HG02943 (cell line): ENCODE data around the gene KISS1R.
A peak's percentile ranks its signal among the peaks of the same experiment; 100 is the strongest.

Source experiments
- ATAC-seq: cut with Tn5 transposase; IDR thresholded peaks from one replicate; pipeline ENCODE4 v1.9.1; 2021; ENCODE audit warnings: mild to moderate bottlenecking, low read depth, moderate library complexity; ENCODE audit not compliant: unreplicated experiment

The KISS1R gene

GRCh38 chr19:919199-920050, 2.3 kb downstream of the KISS1R start:
- ATAC-seq, result no peak

- ATAC-seq, result no peak
These were observed 3.1 kb downstream of the KISS1R start for GRCh38 chr19:920051-920864.

GRCh38 chr19:924553-925086, 7.5 kb downstream of the KISS1R start:
- ATAC-seq, result no peak

DNA sequence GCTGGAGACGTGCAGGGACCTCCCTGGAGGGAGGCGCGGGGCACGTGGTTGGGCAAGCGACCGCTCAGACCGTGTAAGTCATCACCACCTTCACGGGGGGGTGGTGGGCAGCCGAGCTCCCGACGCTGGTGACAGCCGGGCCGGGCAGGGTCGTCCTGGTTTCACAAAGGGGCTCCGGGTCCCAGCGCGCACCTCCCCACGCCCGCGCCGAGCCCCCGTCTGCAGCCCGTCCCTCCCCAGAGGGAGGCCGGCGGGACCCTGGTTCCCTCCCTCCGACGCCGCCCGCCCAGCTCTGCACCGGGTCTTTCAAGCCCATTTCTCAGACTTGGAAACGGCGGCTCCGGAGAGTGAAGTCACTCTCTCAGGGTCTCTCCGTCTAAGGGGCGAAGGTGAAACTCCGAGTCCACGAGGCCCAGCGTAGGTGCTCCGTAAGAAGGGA, 8.0 kb downstream of the KISS1R start:
- peak; percentile 38 for ATAC-seq

DNA sequence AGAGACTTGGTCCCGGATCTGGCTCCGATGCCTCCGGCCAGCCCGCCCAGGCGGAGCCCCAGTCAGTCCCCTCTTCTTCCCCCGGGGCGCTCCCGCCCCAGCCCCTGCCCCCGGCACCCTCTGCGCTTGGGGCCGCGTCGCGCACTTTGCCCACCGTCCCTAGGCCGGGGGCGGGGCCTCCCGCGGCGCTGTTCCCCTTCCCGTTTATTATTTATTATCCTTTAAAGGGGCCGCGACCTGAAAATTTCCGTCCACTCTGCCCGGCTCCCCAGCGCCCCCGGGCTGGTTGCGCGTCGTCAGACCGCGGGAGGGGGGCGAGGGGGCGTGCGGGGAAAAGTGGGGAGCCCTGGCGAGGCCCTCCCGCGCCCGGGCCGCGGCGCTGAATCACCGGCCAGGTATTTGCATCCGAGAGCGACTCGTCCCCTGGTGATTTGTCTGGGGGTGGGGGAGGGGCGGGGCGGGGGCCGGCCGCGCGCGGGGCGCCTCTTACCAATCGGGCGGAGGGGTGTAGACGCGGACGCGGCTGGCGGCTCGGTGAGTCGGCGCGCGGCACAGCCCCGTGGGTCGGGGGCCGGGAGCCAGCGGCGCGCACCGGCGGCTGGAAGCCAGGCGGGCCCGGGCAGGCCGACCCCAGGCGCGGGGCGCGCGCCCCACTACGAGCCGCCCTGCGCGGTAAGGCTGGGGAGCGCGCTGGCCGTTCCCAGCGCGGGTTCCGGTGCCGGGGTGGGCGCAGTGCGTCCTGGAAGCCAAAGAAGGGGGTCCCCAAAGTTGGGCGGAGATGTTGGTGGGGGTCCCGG, 8.6 kb downstream of the KISS1R start, which contains the start of gene ARID3A:
Gene ARID3A, plus strand, starts transcription at position 510 of the 797 bp plus-strand sequence. CDS start 3,494 bp downstream, outside the sequence.
- ATAC-seq, result peak; percentile 54

DNA sequence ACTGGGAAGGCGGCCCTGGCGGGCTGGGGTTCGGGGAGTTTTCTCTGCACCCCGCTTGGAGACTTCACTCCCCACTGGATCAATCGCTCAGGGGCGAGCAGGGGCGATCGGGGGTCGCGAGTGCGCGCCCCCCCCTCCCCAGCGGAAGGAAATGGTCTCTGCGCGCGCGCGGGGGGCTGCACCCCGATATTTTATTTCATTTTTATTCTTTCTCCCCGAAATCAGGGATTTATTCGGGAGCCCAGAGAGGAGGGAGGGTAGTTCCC, 9.1 kb downstream of the KISS1R start:
- no peak for ATAC-seq

GRCh38 chr19:926589-927350, 9.6 kb downstream of the KISS1R start:
- no peak for ATAC-seq

DNA sequence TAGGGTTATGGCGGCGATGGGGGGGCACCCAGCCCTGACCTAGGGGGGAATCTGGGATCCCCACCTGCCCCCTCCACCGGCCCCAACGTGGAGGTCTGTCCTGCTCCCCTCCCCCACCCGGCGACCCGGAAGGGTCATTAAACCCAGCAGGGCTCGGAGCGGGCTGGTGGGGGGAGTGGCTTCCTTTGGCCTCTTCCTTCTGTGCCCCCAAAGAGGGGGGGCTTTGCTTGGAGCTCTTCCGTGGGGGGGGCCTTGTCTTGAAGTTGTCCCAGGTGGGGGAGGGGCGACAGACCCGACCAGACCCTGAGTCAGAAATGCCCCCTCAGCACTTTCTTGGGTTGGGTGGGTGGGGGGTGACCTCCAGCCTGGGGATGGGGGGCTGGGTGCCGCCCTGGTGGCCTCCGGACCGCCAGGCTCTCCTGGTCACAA, 10.2 kb downstream of the KISS1R start:
- no peak for ATAC-seq

DNA sequence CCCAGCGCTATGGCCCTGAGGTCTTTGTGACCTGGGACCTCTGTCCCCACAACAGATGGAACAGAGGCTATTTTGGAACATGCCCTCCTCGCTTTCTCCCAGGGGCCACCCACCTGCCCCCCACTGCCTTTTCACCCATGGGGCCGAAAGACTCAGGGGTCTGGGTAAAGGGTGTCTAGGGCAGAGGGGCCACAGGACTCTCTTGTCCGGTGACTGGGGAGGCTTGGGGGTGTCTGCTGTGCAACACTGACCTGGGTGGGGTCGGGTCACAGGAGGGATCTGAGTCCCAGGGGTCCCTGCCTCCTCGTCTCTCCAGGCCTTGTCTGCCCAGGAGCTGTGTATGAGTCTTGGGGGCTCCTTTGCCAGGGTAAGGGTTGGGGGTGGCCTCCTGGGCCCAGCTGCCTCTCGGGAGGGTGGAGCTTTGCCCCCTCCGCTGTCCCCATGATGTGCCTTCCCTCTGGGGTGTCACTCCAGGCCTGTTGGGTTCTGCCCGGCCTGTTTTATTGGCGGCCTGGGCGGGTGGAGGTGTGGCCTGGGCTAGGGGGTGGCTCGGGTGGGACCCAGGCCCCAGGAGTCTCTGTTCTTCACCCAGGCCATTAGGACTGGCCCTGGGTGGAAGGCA, 10.8 kb downstream of the KISS1R start:
- no peak for ATAC-seq

DNA sequence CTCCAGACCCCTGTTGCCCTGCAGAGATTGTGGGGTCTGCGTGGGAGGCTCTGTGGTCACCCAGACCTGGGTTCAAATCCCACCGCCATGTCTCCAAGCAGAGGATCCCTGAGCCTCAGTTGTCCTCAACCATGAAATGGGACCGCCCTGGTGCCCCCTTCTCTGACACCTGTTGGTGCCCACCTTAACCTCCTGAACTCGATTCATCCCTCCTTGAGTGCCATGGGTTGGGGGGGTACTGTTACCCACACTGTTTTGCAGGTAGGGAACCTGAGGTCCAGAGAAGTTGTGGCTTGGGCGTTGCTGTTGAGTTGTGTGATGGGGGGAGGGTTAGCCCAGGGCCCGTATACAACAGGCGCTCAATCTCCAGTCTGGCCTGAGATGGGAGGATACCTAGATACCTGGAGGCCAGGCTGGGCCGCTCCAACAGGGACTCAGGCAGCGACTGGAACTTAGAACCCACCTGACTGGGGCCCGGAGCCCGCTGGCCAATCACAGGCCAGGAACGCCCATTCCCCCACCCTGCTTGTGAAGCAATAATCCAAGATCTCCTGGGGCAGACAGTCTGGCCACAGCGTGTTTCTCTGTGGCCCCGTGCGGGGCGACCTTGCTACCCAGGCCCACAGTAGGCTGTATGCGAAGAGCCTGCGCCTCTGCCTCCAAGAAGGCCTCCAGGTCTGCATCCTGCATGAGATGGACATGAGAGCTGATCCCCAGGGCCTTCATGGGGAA, 11.5 kb downstream of the KISS1R start:
- ATAC-seq, result no peak

DNA sequence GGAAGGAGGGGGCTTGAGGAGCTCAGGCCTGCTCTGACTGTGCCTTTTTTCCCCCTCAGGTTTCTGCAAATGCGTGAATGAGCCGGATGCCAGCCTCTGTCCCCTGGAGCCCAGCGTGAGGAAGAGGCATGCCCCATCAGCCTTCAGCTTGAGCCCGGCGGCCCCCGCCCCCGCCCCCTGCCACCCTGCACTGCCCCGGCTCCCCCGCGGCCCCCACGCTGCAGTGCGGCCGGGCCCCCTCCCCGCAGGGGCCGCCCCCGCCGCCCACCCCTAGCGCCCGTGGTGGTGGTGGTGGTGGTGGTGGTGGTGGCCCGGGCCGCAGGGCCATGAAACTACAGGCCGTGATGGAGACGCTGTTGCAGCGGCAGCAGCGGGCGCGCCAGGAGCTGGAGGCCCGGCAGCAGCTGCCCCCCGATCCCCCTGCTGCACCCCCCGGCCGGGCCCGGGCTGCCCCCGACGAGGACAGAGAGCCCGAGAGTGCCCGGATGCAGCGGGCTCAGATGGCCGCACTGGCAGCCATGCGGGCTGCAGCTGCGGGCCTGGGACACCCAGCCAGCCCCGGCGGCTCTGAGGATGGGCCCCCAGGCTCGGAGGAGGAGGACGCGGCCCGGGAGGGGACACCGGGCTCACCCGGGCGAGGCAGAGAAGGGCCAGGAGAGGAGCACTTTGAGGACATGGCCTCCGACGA, 12.2 kb downstream of the KISS1R start:
- no peak for ATAC-seq

DNA sequence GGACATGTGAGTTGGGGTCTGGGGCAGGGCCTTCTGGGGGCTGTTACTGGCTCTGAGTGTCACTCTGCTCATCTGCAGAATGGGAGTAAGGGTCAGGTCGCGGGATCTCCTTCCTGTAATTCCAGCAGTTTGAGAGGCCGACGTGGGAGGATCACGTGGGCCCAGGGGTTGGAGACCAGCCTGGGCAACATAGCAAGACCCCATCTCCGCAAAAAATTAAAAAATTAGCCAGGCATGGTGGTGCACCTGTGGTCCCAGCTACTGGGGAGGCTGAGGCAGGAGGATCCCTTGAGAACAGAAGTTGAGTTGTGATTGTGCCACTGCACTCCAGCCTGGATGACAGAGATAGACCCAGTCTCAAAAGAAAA, 12.7 kb downstream of the KISS1R start:
- no peak for ATAC-seq

DNA sequence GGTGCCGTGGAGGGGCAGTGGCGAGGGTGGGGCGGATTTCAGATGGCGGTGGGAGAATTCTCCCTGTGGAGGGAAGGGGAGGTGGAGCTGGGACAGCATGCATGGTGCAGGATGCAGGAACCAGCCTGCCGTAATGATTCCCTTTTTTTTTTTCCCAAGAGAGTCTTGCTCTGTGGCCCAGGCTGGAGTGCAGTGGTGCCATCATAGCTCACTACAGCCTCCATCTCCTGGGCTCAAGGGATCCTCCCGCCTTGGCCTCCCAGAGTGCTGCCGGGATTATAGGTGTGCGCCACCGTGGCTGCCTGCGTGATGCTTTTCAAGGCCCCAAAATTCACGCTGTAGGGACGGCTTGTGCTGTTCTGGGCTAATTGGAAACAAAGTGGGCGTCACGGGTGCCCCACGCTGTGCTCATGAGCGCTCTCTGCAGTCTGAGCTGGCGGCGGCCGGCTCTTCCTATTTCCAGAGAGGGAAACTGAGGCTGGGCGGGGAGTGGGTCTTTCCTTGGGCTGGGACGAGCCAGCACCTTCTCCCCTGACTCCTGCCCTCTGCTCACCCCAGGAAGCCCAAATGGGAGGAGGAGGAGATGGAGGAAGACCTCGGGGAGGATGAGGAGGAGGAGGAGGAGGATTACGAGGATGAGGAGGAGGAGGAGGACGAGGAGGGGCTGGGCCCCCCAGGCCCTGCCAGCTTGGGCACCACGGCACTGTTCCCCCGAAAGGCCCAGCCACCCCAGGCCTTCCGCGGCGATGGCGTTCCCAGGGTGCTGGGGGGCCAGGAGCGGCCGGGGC, 14.9 kb downstream of the KISS1R start:
- ATAC-seq, result no peak

- no peak for ATAC-seq
These were observed 15.8 kb downstream of the KISS1R start for GRCh38 chr19:932648-933552.

DNA sequence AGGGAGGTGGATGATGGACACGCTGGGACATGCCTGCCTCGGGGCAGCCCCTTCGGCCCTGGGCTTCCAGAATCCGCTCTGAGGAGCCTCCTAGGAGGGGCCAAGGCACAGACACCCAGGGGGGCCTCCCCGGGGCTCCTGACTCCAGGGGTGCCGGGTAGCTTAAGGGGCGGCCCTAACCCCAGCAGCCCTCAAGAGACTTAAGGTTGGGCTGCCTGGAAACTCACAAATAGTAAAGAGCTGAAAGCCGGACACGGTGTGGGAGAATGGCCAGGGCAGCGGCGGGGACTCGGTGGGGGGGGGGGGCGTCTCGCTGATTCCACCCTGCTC, 16.4 kb downstream of the KISS1R start:
- ATAC-seq, result no peak

DNA sequence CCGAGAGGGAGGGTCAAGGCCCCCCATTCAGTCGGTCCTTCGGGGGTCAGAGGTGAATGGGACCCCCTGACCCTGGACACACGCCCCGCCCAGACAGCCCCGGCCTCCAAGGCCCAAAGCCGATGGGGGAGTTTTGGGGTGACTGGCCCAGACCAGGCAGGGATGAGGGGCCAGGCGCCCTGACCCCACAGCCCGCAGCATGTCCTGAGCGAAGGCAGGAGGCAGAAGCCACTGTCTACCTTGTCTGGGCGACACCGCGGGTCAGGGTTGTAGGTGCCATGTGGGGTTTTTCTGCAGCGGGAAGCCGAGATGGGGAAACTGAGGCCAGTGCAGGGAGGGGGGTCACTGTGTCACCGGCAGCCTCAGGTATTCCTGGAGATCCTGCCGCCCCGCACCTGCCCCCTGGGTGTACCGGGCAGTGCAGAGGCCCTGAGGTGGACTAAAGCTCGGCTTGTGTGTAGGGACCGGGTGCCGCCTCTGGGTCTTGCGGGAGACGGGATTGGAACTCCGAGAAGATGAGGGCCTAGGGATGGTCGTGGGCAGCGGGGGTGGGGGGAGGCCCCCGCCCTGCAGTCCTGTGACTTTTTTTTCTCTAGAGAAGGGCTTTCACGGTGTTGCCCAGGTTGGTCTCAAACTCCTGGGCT, 17.2 kb downstream of the KISS1R start:
- no peak for ATAC-seq
